ENCODE results near the gene SLC25A22.

DNA sequence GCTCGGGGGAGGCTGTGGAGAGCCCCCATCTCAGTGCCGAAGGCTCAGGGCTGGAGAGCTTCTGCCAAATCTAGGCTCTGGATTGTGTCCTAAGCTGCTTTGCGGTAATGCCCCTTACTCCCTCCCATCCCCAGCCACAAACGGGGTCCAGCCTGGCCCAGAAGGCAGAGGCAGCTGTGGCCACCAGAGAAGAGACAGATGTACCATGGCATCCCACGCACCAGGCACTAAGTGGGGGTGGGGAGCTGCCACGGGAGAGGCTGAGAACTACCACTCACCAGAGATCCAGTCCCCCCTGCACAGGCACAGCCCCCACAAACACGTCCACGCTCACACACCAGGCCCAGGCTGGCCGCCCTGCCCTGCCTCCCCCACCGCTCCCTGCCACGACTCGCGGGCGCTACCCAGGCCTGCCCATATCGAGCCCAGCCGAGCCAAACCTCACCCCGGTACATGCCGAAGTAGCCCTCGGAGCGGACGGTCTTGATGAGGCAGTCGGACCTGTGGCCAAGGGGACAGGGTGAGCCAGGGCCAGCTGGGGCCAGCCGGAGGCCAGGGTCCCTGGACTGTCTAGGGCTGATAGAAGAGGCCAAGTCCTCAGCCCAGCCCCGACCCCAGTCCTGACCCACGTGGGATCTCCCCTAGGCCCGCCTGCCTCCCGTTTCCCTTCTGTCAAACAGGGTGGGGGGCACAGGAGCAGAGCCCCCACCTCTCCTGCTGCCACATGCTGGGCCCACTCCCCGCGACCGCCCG is 3.9 kb downstream of the SLC25A22 start:
- TF ChIP-seq EZH2 (IDR thresholded peaks at IDR 0.05; ENCODE audit: borderline replicate concordance, low read depth, low read length, poor library complexity, severe bottlenecking): no peak
- TF ChIP-seq, protein P1, sequence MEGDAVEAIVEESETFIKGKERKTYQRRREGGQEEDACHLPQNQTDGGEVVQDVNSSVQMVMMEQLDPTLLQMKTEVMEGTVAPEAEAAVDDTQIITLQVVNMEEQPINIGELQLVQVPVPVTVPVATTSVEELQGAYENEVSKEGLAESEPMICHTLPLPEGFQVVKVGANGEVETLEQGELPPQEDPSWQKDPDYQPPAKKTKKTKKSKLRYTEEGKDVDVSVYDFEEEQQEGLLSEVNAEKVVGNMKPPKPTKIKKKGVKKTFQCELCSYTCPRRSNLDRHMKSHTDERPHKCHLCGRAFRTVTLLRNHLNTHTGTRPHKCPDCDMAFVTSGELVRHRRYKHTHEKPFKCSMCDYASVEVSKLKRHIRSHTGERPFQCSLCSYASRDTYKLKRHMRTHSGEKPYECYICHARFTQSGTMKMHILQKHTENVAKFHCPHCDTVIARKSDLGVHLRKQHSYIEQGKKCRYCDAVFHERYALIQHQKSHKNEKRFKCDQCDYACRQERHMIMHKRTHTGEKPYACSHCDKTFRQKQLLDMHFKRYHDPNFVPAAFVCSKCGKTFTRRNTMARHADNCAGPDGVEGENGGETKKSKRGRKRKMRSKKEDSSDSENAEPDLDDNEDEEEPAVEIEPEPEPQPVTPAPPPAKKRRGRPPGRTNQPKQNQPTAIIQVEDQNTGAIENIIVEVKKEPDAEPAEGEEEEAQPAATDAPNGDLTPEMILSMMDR (conservative IDR thresholded peaks at IDR 0.05; ENCODE audit: low read depth, low read length): no peak

Data from A673 (cell line).